ENCODE results near the gene SLX4IP.

The SLX4IP gene

DNA sequence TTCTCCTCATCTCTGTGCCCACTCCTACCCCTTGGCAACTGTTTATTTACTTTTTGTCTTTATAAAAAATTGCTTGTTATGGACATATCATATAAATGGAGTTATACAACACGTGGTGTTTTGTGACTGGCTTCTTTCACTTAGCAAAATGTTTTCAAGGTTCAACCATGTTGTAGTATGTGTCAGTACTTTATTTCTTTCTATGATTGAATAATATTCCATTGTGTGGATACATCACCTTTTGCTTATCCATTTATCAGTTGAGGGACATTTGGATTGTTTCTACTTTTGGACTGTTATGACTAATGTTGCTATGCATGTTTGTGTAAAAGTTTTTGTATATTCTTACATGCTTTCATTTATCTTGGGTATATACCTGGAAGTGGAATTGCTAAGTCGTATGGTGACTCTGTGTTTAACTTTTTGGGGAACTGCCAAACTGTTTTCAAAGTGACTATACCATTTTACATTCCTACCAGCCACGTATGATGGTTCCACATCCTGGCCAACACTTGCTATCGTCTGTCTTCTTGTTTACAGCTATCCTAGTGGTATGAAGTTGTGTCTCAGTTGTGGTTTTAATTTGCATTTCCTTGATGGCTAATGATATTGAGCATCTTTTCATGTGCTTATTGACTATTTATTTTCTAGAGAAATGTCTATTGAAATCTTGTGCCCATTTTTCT is 84.4 kb downstream of the SLX4IP start:
- H3K36me3 ChIP-seq (ENCODE audit: control insufficient read depth in 2 of 2, insufficient read depth in 1 of 2, low read length in 2 of 2): no peaks in the 10 kb centered on the region
- no peaks in the 10 kb centered on the region for H3K9me3 ChIP-seq (ENCODE audit: control insufficient read depth, insufficient read depth, low read depth, low read length)
- TF ChIP-seq ZNF626 (tag by site-specific recombination; IDR thresholded peaks at IDR 0.05): no peak
- TF ChIP-seq, protein P1, sequence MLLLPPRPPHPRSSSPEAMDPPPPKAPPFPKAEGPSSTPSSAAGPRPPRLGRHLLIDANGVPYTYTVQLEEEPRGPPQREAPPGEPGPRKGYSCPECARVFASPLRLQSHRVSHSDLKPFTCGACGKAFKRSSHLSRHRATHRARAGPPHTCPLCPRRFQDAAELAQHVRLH (tag by site-specific recombination; IDR thresholded peaks at IDR 0.05): no peak
- TF ChIP-seq, protein P2, sequence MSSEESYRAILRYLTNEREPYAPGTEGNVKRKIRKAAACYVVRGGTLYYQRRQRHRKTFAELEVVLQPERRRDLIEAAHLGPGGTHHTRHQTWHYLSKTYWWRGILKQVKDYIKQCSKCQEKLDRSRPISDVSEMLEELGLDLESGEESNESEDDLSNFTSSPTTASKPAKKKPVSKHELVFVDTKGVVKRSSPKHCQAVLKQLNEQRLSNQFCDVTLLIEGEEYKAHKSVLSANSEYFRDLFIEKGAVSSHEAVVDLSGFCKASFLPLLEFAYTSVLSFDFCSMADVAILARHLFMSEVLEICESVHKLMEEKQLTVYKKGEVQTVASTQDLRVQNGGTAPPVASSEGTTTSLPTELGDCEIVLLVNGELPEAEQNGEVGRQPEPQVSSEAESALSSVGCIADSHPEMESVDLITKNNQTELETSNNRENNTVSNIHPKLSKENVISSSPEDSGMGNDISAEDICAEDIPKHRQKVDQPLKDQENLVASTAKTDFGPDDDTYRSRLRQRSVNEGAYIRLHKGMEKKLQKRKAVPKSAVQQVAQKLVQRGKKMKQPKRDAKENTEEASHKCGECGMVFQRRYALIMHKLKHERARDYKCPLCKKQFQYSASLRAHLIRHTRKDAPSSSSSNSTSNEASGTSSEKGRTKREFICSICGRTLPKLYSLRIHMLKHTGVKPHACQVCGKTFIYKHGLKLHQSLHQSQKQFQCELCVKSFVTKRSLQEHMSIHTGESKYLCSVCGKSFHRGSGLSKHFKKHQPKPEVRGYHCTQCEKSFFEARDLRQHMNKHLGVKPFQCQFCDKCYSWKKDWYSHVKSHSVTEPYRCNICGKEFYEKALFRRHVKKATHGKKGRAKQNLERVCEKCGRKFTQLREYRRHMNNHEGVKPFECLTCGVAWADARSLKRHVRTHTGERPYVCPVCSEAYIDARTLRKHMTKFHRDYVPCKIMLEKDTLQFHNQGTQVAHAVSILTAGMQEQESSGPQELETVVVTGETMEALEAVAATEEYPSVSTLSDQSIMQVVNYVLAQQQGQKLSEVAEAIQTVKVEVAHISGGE (tag by site-specific recombination; conservative IDR thresholded peaks at IDR 0.05; ENCODE audit: low read depth): no peak
- TF ChIP-seq, protein P3, sequence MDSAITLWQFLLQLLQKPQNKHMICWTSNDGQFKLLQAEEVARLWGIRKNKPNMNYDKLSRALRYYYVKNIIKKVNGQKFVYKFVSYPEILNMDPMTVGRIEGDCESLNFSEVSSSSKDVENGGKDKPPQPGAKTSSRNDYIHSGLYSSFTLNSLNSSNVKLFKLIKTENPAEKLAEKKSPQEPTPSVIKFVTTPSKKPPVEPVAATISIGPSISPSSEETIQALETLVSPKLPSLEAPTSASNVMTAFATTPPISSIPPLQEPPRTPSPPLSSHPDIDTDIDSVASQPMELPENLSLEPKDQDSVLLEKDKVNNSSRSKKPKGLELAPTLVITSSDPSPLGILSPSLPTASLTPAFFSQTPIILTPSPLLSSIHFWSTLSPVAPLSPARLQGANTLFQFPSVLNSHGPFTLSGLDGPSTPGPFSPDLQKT (IDR thresholded peaks at IDR 0.05; ENCODE audit: borderline replicate concordance, low read depth, low read length): no peak
- TF ChIP-seq ZNF670 (tag by site-specific recombination; IDR thresholded peaks at IDR 0.05; ENCODE audit: low read depth): no peak
- no peak for TF ChIP-seq ZNF544 (tag by site-specific recombination; IDR thresholded peaks at IDR 0.05)
- no peak for TF ChIP-seq ZBTB48 (tag by site-specific recombination; IDR thresholded peaks at IDR 0.05)
- no peak for TF ChIP-seq ZNF791 (tag by site-specific recombination; IDR thresholded peaks at IDR 0.05)
- no peak for TF ChIP-seq GFI1B (tag by site-specific recombination; IDR thresholded peaks at IDR 0.05)
- no peak for TF ChIP-seq ZSCAN16 (tag by site-specific recombination; IDR thresholded peaks at IDR 0.05)
- TF ChIP-seq ZNF837 (tag by site-specific recombination; IDR thresholded peaks at IDR 0.05): no peak
- TF ChIP-seq ZNF10 (tag by site-specific recombination; IDR thresholded peaks at IDR 0.05): no peak
- TF ChIP-seq ZNF596 (tag by site-specific recombination; IDR thresholded peaks at IDR 0.05): no peak
- TF ChIP-seq, protein P4, sequence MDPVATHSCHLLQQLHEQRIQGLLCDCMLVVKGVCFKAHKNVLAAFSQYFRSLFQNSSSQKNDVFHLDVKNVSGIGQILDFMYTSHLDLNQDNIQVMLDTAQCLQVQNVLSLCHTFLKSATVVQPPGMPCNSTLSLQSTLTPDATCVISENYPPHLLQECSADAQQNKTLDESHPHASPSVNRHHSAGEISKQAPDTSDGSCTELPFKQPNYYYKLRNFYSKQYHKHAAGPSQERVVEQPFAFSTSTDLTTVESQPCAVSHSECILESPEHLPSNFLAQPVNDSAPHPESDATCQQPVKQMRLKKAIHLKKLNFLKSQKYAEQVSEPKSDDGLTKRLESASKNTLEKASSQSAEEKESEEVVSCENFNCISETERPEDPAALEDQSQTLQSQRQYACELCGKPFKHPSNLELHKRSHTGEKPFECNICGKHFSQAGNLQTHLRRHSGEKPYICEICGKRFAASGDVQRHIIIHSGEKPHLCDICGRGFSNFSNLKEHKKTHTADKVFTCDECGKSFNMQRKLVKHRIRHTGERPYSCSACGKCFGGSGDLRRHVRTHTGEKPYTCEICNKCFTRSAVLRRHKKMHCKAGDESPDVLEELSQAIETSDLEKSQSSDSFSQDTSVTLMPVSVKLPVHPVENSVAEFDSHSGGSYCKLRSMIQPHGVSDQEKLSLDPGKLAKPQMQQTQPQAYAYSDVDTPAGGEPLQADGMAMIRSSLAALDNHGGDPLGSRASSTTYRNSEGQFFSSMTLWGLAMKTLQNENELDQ (tag by site-specific recombination; IDR thresholded peaks at IDR 0.05; ENCODE audit: low read depth): no peak
- TF ChIP-seq, protein P5, sequence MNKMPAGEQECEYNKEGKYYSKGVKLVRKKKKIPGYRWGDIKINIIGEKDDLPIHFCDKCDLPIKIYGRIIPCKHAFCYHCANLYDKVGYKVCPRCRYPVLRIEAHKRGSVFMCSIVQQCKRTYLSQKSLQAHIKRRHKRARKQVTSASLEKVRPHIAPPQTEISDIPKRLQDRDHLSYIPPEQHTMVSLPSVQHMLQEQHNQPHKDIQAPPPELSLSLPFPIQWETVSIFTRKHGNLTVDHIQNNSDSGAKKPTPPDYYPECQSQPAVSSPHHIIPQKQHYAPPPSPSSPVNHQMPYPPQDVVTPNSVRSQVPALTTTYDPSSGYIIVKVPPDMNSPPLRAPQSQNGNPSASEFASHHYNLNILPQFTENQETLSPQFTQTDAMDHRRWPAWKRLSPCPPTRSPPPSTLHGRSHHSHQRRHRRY (tag by site-specific recombination; IDR thresholded peaks at IDR 0.05): no peak
- no peak for TF ChIP-seq KLF10 (tag by site-specific recombination; IDR thresholded peaks at IDR 0.05)
- ChIA-PET POLR2A (no interaction called here), CTCF (no interaction called here)
- H3K4me3 ChIP-seq (ENCODE audit: low read depth, low read length): no peak overlapping the region
- H3K27ac ChIP-seq (ENCODE audit: extremely low read depth, low read depth, low read length): no peak overlapping the region
- peaks cover 20% of the 10 kb centered on the region for H3K4me1 ChIP-seq (ENCODE audit: control insufficient read depth, insufficient read depth, low read length)

DNA sequence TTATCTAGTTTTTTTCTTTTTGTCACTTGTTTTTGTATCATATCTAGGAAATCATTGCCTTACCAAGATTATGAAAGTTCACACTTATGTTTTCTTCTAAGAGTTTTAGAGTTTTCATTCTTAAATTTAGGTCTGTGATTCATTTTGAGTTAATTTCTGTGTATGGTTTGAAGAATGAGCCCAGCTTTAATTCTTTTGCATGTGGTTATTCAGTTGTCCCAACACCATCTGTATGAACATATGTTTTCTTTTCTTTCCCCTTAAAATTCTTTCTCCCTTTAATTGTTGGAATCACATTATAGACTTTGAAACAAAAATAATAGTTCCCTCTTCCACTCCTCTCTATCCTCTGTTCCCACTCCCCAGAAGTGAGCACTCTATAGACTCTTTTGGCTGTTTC is 85.4 kb downstream of the SLX4IP start:
- POLR2A ChIA-PET: no interaction called here
- CTCF ChIA-PET: interaction anchor here (0.9 kb wide), 1 partner anchor 16 kb away, joined by 4 read pairs; no protein-coding TSS in a partner anchor

More for the DNA sequence above, 85.4 kb downstream of the SLX4IP start:
- no peaks in the 10 kb centered on the region for H3K9me3 ChIP-seq (ENCODE audit: control insufficient read depth, insufficient read depth, low read depth, low read length)
- TF ChIP-seq ZNF37A (tag by site-specific recombination; IDR thresholded peaks at IDR 0.05): no peak
- H3K4me3 ChIP-seq (ENCODE audit: low read depth, low read length): no peak overlapping the region
- H3K36me3 ChIP-seq (ENCODE audit: control insufficient read depth in 2 of 2, insufficient read depth in 1 of 2, low read length in 2 of 2): no peaks in the 10 kb centered on the region
- peaks cover 24% of the 10 kb centered on the region for H3K4me1 ChIP-seq (ENCODE audit: control insufficient read depth, insufficient read depth, low read length)
- no peak overlapping the region for H3K27ac ChIP-seq (ENCODE audit: extremely low read depth, low read depth, low read length)

Measured in HEK293 (cell line).